ENCODE measurements around the gene ARF1. TPM values are rescaled to one million over a fixed set of nuclear protein-coding genes. Genes with fewer than 3 reads are reported as not detected.

ARF1 gene
- total RNA-seq, 2 experiments from 2014 or later, result 318 to 322 TPM

DNA sequence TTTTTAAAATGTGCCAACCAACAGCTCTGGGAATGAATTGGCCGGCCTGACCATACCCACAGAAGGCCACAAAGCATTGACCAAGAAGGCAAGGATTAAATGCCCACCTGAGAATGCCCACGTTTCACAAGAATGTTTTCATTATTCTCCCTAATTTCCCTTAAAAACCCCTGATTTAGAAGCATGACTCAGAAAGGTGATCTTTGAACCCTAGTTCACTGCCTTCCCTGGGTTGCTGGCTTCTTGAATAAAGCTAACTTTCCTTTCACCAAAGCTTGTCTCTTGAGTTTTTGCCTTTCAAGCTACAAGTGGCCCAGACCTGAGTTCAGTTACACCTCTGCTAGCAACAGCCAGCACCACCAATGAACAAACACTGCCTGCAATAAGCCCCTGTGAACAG lies 41.0 kb downstream of the ARF1 start:
- no peak overlapping the region for H3K27ac Mint-ChIP-seq
- H3K4me3 Mint-ChIP-seq, result no peak overlapping the region
- ChIA-PET CTCF (no interaction called here), POLR2A (interaction anchor here (2.1 kb wide), 1 partner anchor 14 kb away, joined by 4 read pairs; no protein-coding TSS in a partner anchor)
- H3K36me3 Mint-ChIP-seq (ENCODE audit: low read depth), result no peaks in the 10 kb centered on the region
- Histone ChIP-seq H3K27ac (ENCODE audit: low read depth in 1 of 2, low read length in 2 of 2) (no peak overlapping the region), H3K9me3 (ENCODE audit: control insufficient read depth in 1 of 2, insufficient read depth in 1 of 2, low read length in 2 of 2) (no peaks in the 10 kb centered on the region), H3K4me1 (ENCODE audit: insufficient read depth, low read length) (no peaks in the 10 kb centered on the region), H3K27me3 (ENCODE audit: control insufficient read depth in 1 of 2, insufficient read depth in 2 of 2, low read length in 2 of 2) (peaks cover 2 to 3% of the 10 kb centered on the region in 2 experiments), H3K4me3 (ENCODE audit: low read length) (no peak overlapping the region), H3K36me3 (ENCODE audit: insufficient read depth, low read length) (no peaks in the 10 kb centered on the region)
- H3K9me3 Mint-ChIP-seq, result no peaks in the 10 kb centered on the region
- DNase-seq (no peak), ATAC-seq (ENCODE audit: poor library complexity) (no peak)
- TF ChIP-seq CTCF (IDR thresholded peaks at IDR 0.05), result no peak
- intact Hi-C loops (cut with DNase I, micrococcal nuclease), result no loop called here
- H3K4me1 Mint-ChIP-seq (ENCODE audit: low read depth), result no peaks in the 10 kb centered on the region
- H3K27me3 Mint-ChIP-seq, result peaks cover 11% of the 10 kb centered on the region

- no peaks in the 10 kb centered on the region for H3K9me3 ChIP-seq (ENCODE audit: control insufficient read depth in 1 of 2, insufficient read depth in 1 of 2, low read length in 2 of 2)
- Mint-ChIP-seq H3K4me3 (no peak overlapping the region), H3K4me1 (ENCODE audit: low read depth) (no peaks in the 10 kb centered on the region), H3K9me3 (no peaks in the 10 kb centered on the region), H3K27me3 (peaks cover 16% of the 10 kb centered on the region), H3K36me3 (ENCODE audit: low read depth) (no peaks in the 10 kb centered on the region), H3K27ac (no peak overlapping the region)
- POLR2A ChIA-PET, result interaction anchor here (2.1 kb wide), 1 partner anchor 15 kb away, joined by 4 read pairs; no protein-coding TSS in a partner anchor
- ATAC-seq (ENCODE audit: poor library complexity), result no peak
- TF ChIP-seq CTCF (IDR thresholded peaks at IDR 0.05), result no peak
- H3K27ac ChIP-seq (ENCODE audit: low read depth in 1 of 2, low read length in 2 of 2), result no peak overlapping the region
- peaks cover 5 to 6% of the 10 kb centered on the region in 2 experiments for H3K27me3 ChIP-seq (ENCODE audit: control insufficient read depth in 1 of 2, insufficient read depth in 2 of 2, low read length in 2 of 2)
- no peak overlapping the region for H3K4me3 ChIP-seq (ENCODE audit: low read length)
- H3K36me3 ChIP-seq (ENCODE audit: insufficient read depth, low read length), result no peaks in the 10 kb centered on the region
- H3K4me1 ChIP-seq (ENCODE audit: insufficient read depth, low read length), result no peaks in the 10 kb centered on the region
- DNase-seq, result no peak
- intact Hi-C loops (cut with DNase I, micrococcal nuclease), result no loop called here
- CTCF ChIA-PET, result no interaction called here
Measured at GRCh38 chr1:228125185-228125584, 42.7 kb downstream of the ARF1 start.

- no peak overlapping the region for H3K4me3 ChIP-seq (ENCODE audit: low read length)
- H3K27me3 Mint-ChIP-seq, result peaks cover 22% of the 10 kb centered on the region
Measured at GRCh38 chr1:228131766-228132165, 49.3 kb downstream of the ARF1 start.

More at GRCh38 chr1:228131766-228132165, 49.3 kb downstream of the ARF1 start:
- no peak for DNase-seq
- intact Hi-C loops (cut with DNase I, micrococcal nuclease), result loop anchor here (1.0 to 10.0 kb wide), 9 partner anchors 23 to 384 kb away; partner anchors contain the start of genes MRPL55 (in 1 of the 2) and TRIM11 (in 1 of the 2)
- ATAC-seq (ENCODE audit: poor library complexity), result no peak
- no peaks in the 10 kb centered on the region for H3K36me3 ChIP-seq (ENCODE audit: insufficient read depth, low read length)
- no peak overlapping the region for H3K4me3 Mint-ChIP-seq
- ChIA-PET POLR2A (interaction anchor here (0.9 to 1.9 kb wide), 2 partner anchors 12 to 35 kb away, joined by 3 to 14 read pairs; no protein-coding TSS in a partner anchor), CTCF (interaction anchor here (5.0 kb wide), 1 partner anchor 35 kb away, joined by 47 read pairs; the partner anchor contains the start of gene IBA57)
- no peaks in the 10 kb centered on the region for H3K9me3 Mint-ChIP-seq
- H3K27me3 ChIP-seq (ENCODE audit: control insufficient read depth in 1 of 2, insufficient read depth in 2 of 2, low read length in 2 of 2), result peaks cover 4 to 8% of the 10 kb centered on the region in 2 experiments
- H3K4me1 ChIP-seq (ENCODE audit: insufficient read depth, low read length), result peaks cover 4% of the 10 kb centered on the region
- no peak overlapping the region for H3K27ac ChIP-seq (ENCODE audit: low read depth in 1 of 2, low read length in 2 of 2)
- H3K4me1 Mint-ChIP-seq (ENCODE audit: low read depth), result peaks cover 5% of the 10 kb centered on the region
- no peak for TF ChIP-seq CTCF (IDR thresholded peaks at IDR 0.05)
- H3K9me3 ChIP-seq (ENCODE audit: control insufficient read depth in 1 of 2, insufficient read depth in 1 of 2, low read length in 2 of 2), result no peaks in the 10 kb centered on the region
- H3K27ac Mint-ChIP-seq, result no peak overlapping the region
- H3K36me3 Mint-ChIP-seq (ENCODE audit: low read depth), result no peaks in the 10 kb centered on the region

All from CD4-positive, alpha-beta T cell (primary cell).